ENCODE measurements around the gene VAMP5. TPM values are rescaled to one million over a fixed set of nuclear protein-coding genes. Genes with fewer than 3 reads are reported as not detected.

VAMP5 gene
- 80.7 and 81.9 TPM in 2 replicates for total RNA-seq

GRCh38 chr2:85584354-85584856 is at the start of gene VAMP5:
VAMP5 (plus strand) TSS chr2:85584431; CDS start chr2:85584491, 60 bp downstream.

GRCh38 chr2:85538507-85539360 is 45.5 kb upstream of the VAMP5 start, which contains the start of gene MAT2A:
MAT2A (plus strand) TSS chr2:85539168; CDS start chr2:85539288, 120 bp downstream.

GRCh38 chr2:85561280-85562212 is 22.7 kb upstream of the VAMP5 start, which contains the start of gene GGCX:
GGCX (minus strand) TSS chr2:85561493; CDS start chr2:85561428, 65 bp downstream.

GRCh38 chr2:85577386-85578242 is 6.6 kb upstream of the VAMP5 start, which contains the start of gene VAMP8:
VAMP8 (plus strand) TSS chr2:85577586; CDS start chr2:85577647, 61 bp downstream.

GRCh38 chr2:85595301-85596025 is 11.2 kb downstream of the VAMP5 start, which contains the start of gene RNF181:
RNF181 (plus strand) TSS chr2:85595745; CDS start chr2:85595764, 19 bp downstream.

GRCh38 chr2:85602476-85603234 is 18.4 kb downstream of the VAMP5 start, which contains the start of gene TMEM150A:
TMEM150A (minus strand) TSS chr2:85602698; CDS start chr2:85601948, 750 bp downstream.

GRCh38 chr2:85611705-85612587 is 27.7 kb downstream of the VAMP5 start, which contains the start of gene C2orf68:
C2orf68 (minus strand) TSS chr2:85612066; CDS start chr2:85611984, 82 bp downstream.

Other genes with a start within 250 kb of the VAMP5 start
- gene RETSAT, start 229.9 kb upstream of the VAMP5 start, total RNA-seq: 43.6 and 54.6 TPM in 2 replicates
- gene ELMOD3, start 229.7 kb upstream of the VAMP5 start, total RNA-seq: 10.7 and 14.3 TPM in 2 replicates
- 39.7 and 40.9 TPM in 2 replicates for gene CAPG, start 174.1 kb upstream of the VAMP5 start, total RNA-seq
- gene SH2D6, start 165.7 kb upstream of the VAMP5 start, total RNA-seq: 0.30 and 0.32 TPM in 2 replicates
- 80.9 and 102 TPM in 2 replicates for gene MAT2A, start 45.3 kb upstream of the VAMP5 start, total RNA-seq
- gene GGCX, start 22.9 kb upstream of the VAMP5 start, total RNA-seq: 38.0 and 50.6 TPM in 2 replicates
- gene VAMP8, start 6.8 kb upstream of the VAMP5 start, total RNA-seq: 34.1 and 83.1 TPM in 2 replicates
- gene RNF181, start 11.3 kb downstream of the VAMP5 start, total RNA-seq: 278 and 302 TPM in 2 replicates
- 7.1 and 7.4 TPM in 2 replicates for gene TMEM150A, start 18.3 kb downstream of the VAMP5 start, total RNA-seq
- 14.9 and 15.3 TPM in 2 replicates for gene C2orf68, start 27.6 kb downstream of the VAMP5 start, total RNA-seq
- 47.7 and 62.0 TPM in 2 replicates for gene USP39, start 31.8 kb downstream of the VAMP5 start, total RNA-seq
- gene SFTPB, start 83.8 kb downstream of the VAMP5 start, total RNA-seq: not detected in 2 replicates
- not detected in 2 replicates for gene GNLY, start 109.9 kb downstream of the VAMP5 start, total RNA-seq
- 4.0 and 5.8 TPM in 2 replicates for gene ATOH8, start 169.6 kb downstream of the VAMP5 start, total RNA-seq

Data from epithelial cell of umbilical artery (primary cell).